HPDE6-E6E7 (cell line): ENCODE measurements around the gene WNK1.
A peak's percentile ranks its signal among the peaks of the same experiment; 100 is the strongest.
"Not testable (repeated sequence)": the region's sequence is repeated elsewhere in the genome, so short reads cannot be mapped to it uniquely, and the experiment has no call there.

Experiments
- DNase-seq: peaks from one replicate; pipeline ENCODE4 v3.0.0; 2011; ENCODE audit warnings: missing footprints; ENCODE audit errors: extremely low spot score

The WNK1 gene

GRCh38 chr12:910416-910815, 158.0 kb downstream of the WNK1 start:
- DNase-seq = no peak

GRCh38 chr12:911191-911826, 158.9 kb downstream of the WNK1 start:
- no peak for DNase-seq

- DNase-seq = no peak
Measured at GRCh38 chr12:912466-913235, 160.3 kb downstream of the WNK1 start.

- DNase-seq = peak; percentile 96
Measured at GRCh38 chr12:913919-914698, 161.7 kb downstream of the WNK1 start.

- no peak for DNase-seq
Measured at GRCh38 chr12:915090-915489, 162.7 kb downstream of the WNK1 start.

GRCh38 chr12:916240-916639, 163.9 kb downstream of the WNK1 start:
- no peak for DNase-seq

- DNase-seq = no peak
Measured at GRCh38 chr12:916712-917445, 164.5 kb downstream of the WNK1 start.

GRCh38 chr12:920676-921075, 168.3 kb downstream of the WNK1 start:
- DNase-seq = no peak

- no peak for DNase-seq
Measured at GRCh38 chr12:922285-922684, 169.9 kb downstream of the WNK1 start.

- no peak for DNase-seq
Measured at GRCh38 chr12:926641-927040, 174.3 kb downstream of the WNK1 start.

- DNase-seq = no peak
Measured at GRCh38 chr12:931060-931459, 178.7 kb downstream of the WNK1 start.

- no peak for DNase-seq
Measured at GRCh38 chr12:931591-931990, 179.2 kb downstream of the WNK1 start.

- DNase-seq = not testable (repeated sequence)
Measured at GRCh38 chr12:935891-936290, 183.5 kb downstream of the WNK1 start.

GRCh38 chr12:936377-937345, 184.3 kb downstream of the WNK1 start:
- no peak for DNase-seq

GRCh38 chr12:938810-939209, 186.4 kb downstream of the WNK1 start:
- no peak for DNase-seq

- no peak for DNase-seq
Measured at GRCh38 chr12:943051-943450, 190.7 kb downstream of the WNK1 start.

GRCh38 chr12:944211-944610, 191.8 kb downstream of the WNK1 start:
- DNase-seq = no peak

- no peak for DNase-seq
Measured at GRCh38 chr12:946212-946611, 193.8 kb downstream of the WNK1 start.

- no peak for DNase-seq
Measured at GRCh38 chr12:946631-947030, 194.3 kb downstream of the WNK1 start.

- no peak for DNase-seq
Measured at GRCh38 chr12:948238-948637, 195.9 kb downstream of the WNK1 start.
